Fibroblast of mammary gland (primary cell): Measurements from ENCODE around the gene CDH10.

Experiments used
- DNase-seq: peaks from one replicate; pipeline ENCODE4 v3.0.0-alpha.2; 2010; ENCODE audit warnings: low read depth
- H3K4me3 ChIP-seq: 2 replicates; pipeline ENCODE4 v1.5.1; 2011; ENCODE audit warnings: low read depth, mild to moderate bottlenecking, low read length, moderate library complexity; ENCODE audit not compliant: control insufficient read depth
- TF ChIP-seq, protein P1 (sequence below): conservative IDR thresholded peaks from 2 replicates; pipeline ENCODE4 v1.5.1; 2011; ENCODE audit warnings: low read depth, low read length, inconsistent platforms; ENCODE audit not compliant: control insufficient read depth, insufficient read depth

The CDH10 gene

DNA sequence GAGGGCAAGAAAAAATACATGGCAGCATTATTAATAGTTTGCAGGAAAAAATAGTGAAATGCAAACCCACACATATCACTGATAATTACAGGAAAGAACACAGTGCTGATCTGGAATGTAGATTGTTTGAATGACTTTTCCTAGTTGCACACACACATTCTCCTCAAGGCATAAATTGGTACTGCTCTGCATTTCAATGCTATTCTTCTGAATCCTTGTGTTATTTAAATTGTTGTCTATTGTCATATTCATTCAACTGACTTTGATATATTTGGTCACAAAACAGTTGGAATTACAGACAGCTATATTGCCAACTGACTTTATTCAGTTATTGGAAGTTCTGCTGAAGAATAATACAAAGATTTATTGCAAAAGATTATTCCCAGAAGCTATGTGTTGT, 139.5 kb downstream of the CDH10 start:
- DNase-seq = no peak
- TF ChIP-seq, protein P1, sequence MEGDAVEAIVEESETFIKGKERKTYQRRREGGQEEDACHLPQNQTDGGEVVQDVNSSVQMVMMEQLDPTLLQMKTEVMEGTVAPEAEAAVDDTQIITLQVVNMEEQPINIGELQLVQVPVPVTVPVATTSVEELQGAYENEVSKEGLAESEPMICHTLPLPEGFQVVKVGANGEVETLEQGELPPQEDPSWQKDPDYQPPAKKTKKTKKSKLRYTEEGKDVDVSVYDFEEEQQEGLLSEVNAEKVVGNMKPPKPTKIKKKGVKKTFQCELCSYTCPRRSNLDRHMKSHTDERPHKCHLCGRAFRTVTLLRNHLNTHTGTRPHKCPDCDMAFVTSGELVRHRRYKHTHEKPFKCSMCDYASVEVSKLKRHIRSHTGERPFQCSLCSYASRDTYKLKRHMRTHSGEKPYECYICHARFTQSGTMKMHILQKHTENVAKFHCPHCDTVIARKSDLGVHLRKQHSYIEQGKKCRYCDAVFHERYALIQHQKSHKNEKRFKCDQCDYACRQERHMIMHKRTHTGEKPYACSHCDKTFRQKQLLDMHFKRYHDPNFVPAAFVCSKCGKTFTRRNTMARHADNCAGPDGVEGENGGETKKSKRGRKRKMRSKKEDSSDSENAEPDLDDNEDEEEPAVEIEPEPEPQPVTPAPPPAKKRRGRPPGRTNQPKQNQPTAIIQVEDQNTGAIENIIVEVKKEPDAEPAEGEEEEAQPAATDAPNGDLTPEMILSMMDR = no peak
- H3K4me3 ChIP-seq = no peak overlapping the region

GRCh38 chr5:24497591-24498157, 147.1 kb downstream of the CDH10 start:
- no peak overlapping the region for H3K4me3 ChIP-seq
- TF ChIP-seq, protein P1 = no peak
- no peak for DNase-seq

GRCh38 chr5:24497145-24497544, 147.6 kb downstream of the CDH10 start:
- DNase-seq = no peak
- TF ChIP-seq, protein P1 = no peak
- H3K4me3 ChIP-seq = no peak overlapping the region

- H3K4me3 ChIP-seq = no peak overlapping the region
- no peak for DNase-seq
- TF ChIP-seq, protein P1 = no peak
Observed at GRCh38 chr5:24496268-24496667, 148.5 kb downstream of the CDH10 start.

- TF ChIP-seq, protein P1 = no peak
- no peak for DNase-seq
- H3K4me3 ChIP-seq = no peak overlapping the region
Observed at GRCh38 chr5:24492229-24492628, 152.5 kb downstream of the CDH10 start.

GRCh38 chr5:24491490-24491889, 153.3 kb downstream of the CDH10 start:
- TF ChIP-seq, protein P1 = no peak
- H3K4me3 ChIP-seq = no peak overlapping the region
- DNase-seq = no peak
